ENCODE measurements around the gene MAST4. TPM values are rescaled to one million over a fixed set of nuclear protein-coding genes. Genes with fewer than 3 reads are reported as not detected.

MAST4 gene
- total RNA-seq, 2 experiments from 2014 or later = 1.3 to 21.9 TPM

GRCh38 chr5:67135381-67135984, 539.3 kb downstream of the MAST4 start:
- intact Hi-C loops (cut with micrococcal nuclease; ENCODE audit: unreplicated experiment) = no loop called here
- Histone ChIP-seq H4K20me1 (ENCODE audit: insufficient read depth, low read length) (no peaks in the 10 kb centered on the region), H2AFZ (ENCODE audit: low read length) (no peak overlapping the region), H3K4me1 (ENCODE audit: insufficient read depth, low read length, poor library complexity, severe bottlenecking) (no peaks in the 10 kb centered on the region), H3K36me3 (ENCODE audit: insufficient read depth, low read length) (no peaks in the 10 kb centered on the region), H3K9me3 (ENCODE audit: low read length) (no peaks in the 10 kb centered on the region), H3K27ac (ENCODE audit: low read depth, low read length, poor library complexity, severe bottlenecking) (no peak overlapping the region), H3K79me2 (ENCODE audit: insufficient read depth, low read depth, low read length) (no peaks in the 10 kb centered on the region), H3K9me2 (ENCODE audit: insufficient read depth, low read length) (no peaks in the 10 kb centered on the region), H3K4me3 (ENCODE audit: low read depth, low read length, poor library complexity, severe bottlenecking) (no peak overlapping the region), H3K4me2 (ENCODE audit: low read length) (no peak overlapping the region)
- BruUV-seq (replicated peaks) = no TSS peak
- CTCF ChIA-PET (ENCODE audit: unreplicated experiment) = no interaction called here
- no peak for DNase-seq (ENCODE audit: low spot score)
- POLR2A ChIA-PET = no interaction called here
- TF ChIP-seq EZH2phosphoT487 (IDR thresholded peaks at IDR 0.05; ENCODE audit: borderline replicate concordance, low read depth, low read length) (no peak), CTCF (conservative IDR thresholded peaks at IDR 0.05; ENCODE audit: low read length) (no peak)

GRCh38 chr5:67139030-67139429, 542.8 kb downstream of the MAST4 start:
- Histone ChIP-seq H3K36me3 (ENCODE audit: insufficient read depth, low read length) (no peaks in the 10 kb centered on the region), H3K27ac (ENCODE audit: low read depth, low read length, poor library complexity, severe bottlenecking) (no peak overlapping the region), H4K20me1 (ENCODE audit: insufficient read depth, low read length) (no peaks in the 10 kb centered on the region), H3K4me2 (ENCODE audit: low read length) (no peak overlapping the region), H3K9me2 (ENCODE audit: insufficient read depth, low read length) (no peaks in the 10 kb centered on the region), H3K9me3 (ENCODE audit: low read length) (no peaks in the 10 kb centered on the region), H3K4me1 (ENCODE audit: insufficient read depth, low read length, poor library complexity, severe bottlenecking) (no peaks in the 10 kb centered on the region), H3K79me2 (ENCODE audit: insufficient read depth, low read depth, low read length) (no peaks in the 10 kb centered on the region), H2AFZ (ENCODE audit: low read length) (no peak overlapping the region), H3K4me3 (ENCODE audit: low read depth, low read length, poor library complexity, severe bottlenecking) (no peak overlapping the region)
- TF ChIP-seq EZH2phosphoT487 (IDR thresholded peaks at IDR 0.05; ENCODE audit: borderline replicate concordance, low read depth, low read length) (no peak), CTCF (conservative IDR thresholded peaks at IDR 0.05; ENCODE audit: low read length) (no peak)
- intact Hi-C loops (cut with micrococcal nuclease; ENCODE audit: unreplicated experiment) = no loop called here
- no TSS peak for BruUV-seq (replicated peaks)
- DNase-seq (ENCODE audit: low spot score) = no peak
- POLR2A ChIA-PET = interaction anchor here (1.2 to 1.3 kb wide), 2 partner anchors 21 to 37 kb away, joined by 4 read pairs; no protein-coding TSS in a partner anchor
- CTCF ChIA-PET (ENCODE audit: unreplicated experiment) = no interaction called here

GRCh38 chr5:67140413-67140812, 544.2 kb downstream of the MAST4 start:
- Histone ChIP-seq H3K27ac (ENCODE audit: low read depth, low read length, poor library complexity, severe bottlenecking) (no peak overlapping the region), H3K36me3 (ENCODE audit: insufficient read depth, low read length) (no peaks in the 10 kb centered on the region), H3K9me3 (ENCODE audit: low read length) (no peaks in the 10 kb centered on the region), H3K79me2 (ENCODE audit: insufficient read depth, low read depth, low read length) (no peaks in the 10 kb centered on the region), H3K4me1 (ENCODE audit: insufficient read depth, low read length, poor library complexity, severe bottlenecking) (no peaks in the 10 kb centered on the region), H3K9me2 (ENCODE audit: insufficient read depth, low read length) (no peaks in the 10 kb centered on the region), H2AFZ (ENCODE audit: low read length) (no peak overlapping the region), H3K4me2 (ENCODE audit: low read length) (no peak overlapping the region), H4K20me1 (ENCODE audit: insufficient read depth, low read length) (no peaks in the 10 kb centered on the region), H3K4me3 (ENCODE audit: low read depth, low read length, poor library complexity, severe bottlenecking) (no peak overlapping the region)
- ChIA-PET POLR2A (interaction anchor here (1.2 kb wide), 1 partner anchor 23 kb away, joined by 4 read pairs; no protein-coding TSS in a partner anchor), CTCF (ENCODE audit: unreplicated experiment) (no interaction called here)
- BruUV-seq (replicated peaks) = no TSS peak
- intact Hi-C loops (cut with micrococcal nuclease; ENCODE audit: unreplicated experiment) = no loop called here
- TF ChIP-seq CTCF (conservative IDR thresholded peaks at IDR 0.05; ENCODE audit: low read length) = no peak
- TF ChIP-seq EZH2phosphoT487 (IDR thresholded peaks at IDR 0.05; ENCODE audit: borderline replicate concordance, low read depth, low read length) = no peak
- no peak for DNase-seq (ENCODE audit: low spot score)
